Keratinocyte (primary cell): Measurements from ENCODE around the gene RILPL2. TPM values are rescaled to one million over a fixed set of nuclear protein-coding genes. Genes with fewer than 3 reads are reported as not detected.

Source experiments
- DNase-seq: peaks from one replicate; pipeline ENCODE4 v3.0.0-alpha.2; 2011; ENCODE audit warnings: low read depth, missing footprints, low spot score
- FAIRE-seq: peaks from 2 replicates; lab custom pipeline; 2011; peaks lifted over from hg19 to GRCh38; lab: Jason Lieb, UNC
- H2AFZ ChIP-seq: 2 replicates; pipeline ENCODE4 v1.6.0; 2012; ENCODE audit warnings: low read length, control low read depth, inconsistent platforms; ENCODE audit not compliant: control insufficient read depth
- H3K27ac ChIP-seq: 2 replicates; pipeline ENCODE4 v1.5.1; 2011; ENCODE audit warnings: low read length; ENCODE audit not compliant: control insufficient read depth, insufficient read depth
- H3K27me3 ChIP-seq: 3 replicates; pipeline ENCODE4 v1.6.0; 2011; ENCODE audit warnings: low read length; ENCODE audit not compliant: control insufficient read depth, insufficient read depth; ENCODE audit errors: extremely low read depth
- H3K36me3 ChIP-seq, 2 experiments: 2 replicates in 1 of 2; 3 replicates in 1 of 2; pipeline ENCODE4 v1.5.1; 2011; ENCODE audit warnings: low read length in 2 of 2, mild to moderate bottlenecking in 1 of 2; ENCODE audit not compliant: control insufficient read depth in 2 of 2, insufficient read depth in 2 of 2; ENCODE audit errors: extremely low read depth in 1 of 2
- H3K4me1 ChIP-seq: 3 replicates; pipeline ENCODE4 v1.5.1; 2011; ENCODE audit warnings: low read length; ENCODE audit not compliant: control insufficient read depth, insufficient read depth; ENCODE audit errors: extremely low read depth
- H3K4me2 ChIP-seq: 3 replicates; pipeline ENCODE4 v1.6.0; 2011; ENCODE audit warnings: low read depth, low read length; ENCODE audit not compliant: control insufficient read depth, insufficient read depth; ENCODE audit errors: extremely low read depth
- H3K4me3 ChIP-seq, 3 experiments: fragments of 200-600 bp in 1 of 3; sonication (generic) in 1 of 3; 2 replicates in 2 of 3; 3 replicates in 1 of 3; pipeline ENCODE4 v1.5.1; 2011 to 2016; ENCODE audit warnings: low read length in 3 of 3, mild to moderate bottlenecking in 3 of 3, control low read depth in 2 of 3, inconsistent platforms in 1 of 3, low read depth in 1 of 3, mixed read lengths in 1 of 3, mixed run types in 1 of 3, moderate library complexity in 1 of 3; ENCODE audit not compliant: control insufficient read depth in 2 of 3, insufficient read depth in 2 of 3; ENCODE audit errors: extremely low read depth in 1 of 3
- H3K79me2 ChIP-seq: 2 replicates; pipeline ENCODE4 v1.6.0; 2012; ENCODE audit warnings: low read length; ENCODE audit not compliant: control insufficient read depth, insufficient read depth
- H3K9ac ChIP-seq: 3 replicates; pipeline ENCODE4 v1.6.0; 2011; ENCODE audit warnings: low read length; ENCODE audit not compliant: control insufficient read depth, insufficient read depth; ENCODE audit errors: extremely low read depth
- H3K9me1 ChIP-seq: 3 replicates; pipeline ENCODE4 v1.6.0; 2011; ENCODE audit warnings: low read length; ENCODE audit not compliant: control insufficient read depth, insufficient read depth; ENCODE audit errors: extremely low read depth
- H3K9me3 ChIP-seq: 2 replicates; pipeline ENCODE4 v1.5.1; 2012; ENCODE audit warnings: low read depth, low read length; ENCODE audit not compliant: control insufficient read depth
- H4K20me1 ChIP-seq: 3 replicates; pipeline ENCODE4 v1.6.0; 2011; ENCODE audit warnings: low read length; ENCODE audit not compliant: control insufficient read depth, insufficient read depth; ENCODE audit errors: extremely low read depth
- CTCF ChIP-seq, 3 experiments: IDR thresholded peaks in 1 of 3; conservative IDR thresholded peaks in 1 of 3; optimal IDR thresholded peaks in 1 of 3; 2 replicates in 2 of 3; 3 replicates in 1 of 3; pipeline versions ENCODE3 to v1.5.1; 2011; ENCODE audit warnings: low read length in 3 of 3, mild to moderate bottlenecking in 3 of 3, moderate library complexity in 2 of 3, control low read depth in 1 of 3, inconsistent platforms in 1 of 3; ENCODE audit not compliant: insufficient read depth in 2 of 3; ENCODE audit errors: extremely low read depth in 1 of 3
- EZH2 ChIP-seq: IDR thresholded peaks from one replicate; pipeline ENCODE4 v1.6.1; 2012; ENCODE audit warnings: inconsistent platforms, mild to moderate bottlenecking, low read length, moderate library complexity
- dilution Hi-C: fragments of 300-500 bp; cut with MboI; formaldehyde crosslinking; loops from one replicate; pipeline ENCODE4 v1.7.0; 2020; ENCODE audit warnings: low sequenced_read_pairs; ENCODE audit not compliant: extremely low pct_ligation_motif_present
- polyA plus RNA-seq, 5 experiments: library from polyadenylated mRNA; depleted of rRNA in 3 of 5; stranded (reverse) in 3 of 5; stranded (forward) in 1 of 5; unstranded in 1 of 5; fragments of >200 nt; gene quantifications; 1 replicate in 1 of 5; 2 replicates in 3 of 5; 3 replicates in 1 of 5; pipeline versions ENCODE4 v1.2.1 to v1.2.3, GENCODE V29; 2011 to 2012; ENCODE audit warnings: missing spikeins in 2 of 5, low read depth in 1 of 5, low replicate concordance in 1 of 5

The RILPL2 gene
- polyA plus RNA-seq, 1 donor (not counting 4 experiments of a cell fraction or from before 2014, with no cell fraction given) = 3.6 TPM

DNA sequence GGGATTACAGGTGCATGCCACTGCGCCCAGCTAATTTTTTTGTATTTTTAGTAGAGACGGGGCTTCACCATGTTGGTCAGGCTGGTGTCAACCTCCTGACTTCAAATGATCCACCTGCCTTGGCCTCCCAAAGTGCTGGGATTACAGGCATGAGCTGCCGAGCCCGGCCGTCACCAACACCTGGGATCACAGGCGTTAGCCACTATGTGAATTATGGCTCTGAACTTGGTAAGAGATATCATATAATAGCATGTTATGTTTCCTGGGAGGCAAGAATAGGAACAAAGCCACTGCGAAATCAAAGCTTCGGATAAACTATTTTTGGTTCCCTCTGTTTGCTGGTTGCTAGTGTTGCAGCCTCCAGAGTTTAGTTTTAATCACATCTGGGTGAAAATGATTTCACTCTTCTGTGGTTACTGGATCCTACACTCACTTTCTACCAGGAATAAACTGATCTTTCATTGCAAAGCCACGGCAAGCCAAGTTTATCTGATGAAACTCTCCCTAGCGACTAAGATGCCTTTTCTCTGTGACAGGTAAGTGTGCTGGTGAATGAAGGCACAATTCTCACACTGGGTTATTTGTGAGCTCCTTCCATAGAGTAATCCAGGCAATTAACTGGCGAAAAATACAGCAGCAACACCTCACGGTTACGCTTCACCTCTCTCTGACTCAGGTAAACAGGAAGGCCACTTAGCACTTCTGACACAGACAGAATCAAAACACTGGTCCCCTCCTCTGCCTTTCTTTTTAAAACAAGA, 38.2 kb upstream of the RILPL2 start:
- Histone ChIP-seq H3K36me3 (peaks cover 25 to 30% of the 10 kb centered on the region in 2 experiments), H3K4me3 (no peak overlapping the region), H3K9me1 (no peaks in the 10 kb centered on the region), H3K79me2 (no peaks in the 10 kb centered on the region), H3K9ac (no peak overlapping the region), H3K9me3 (no peaks in the 10 kb centered on the region), H3K4me1 (no peaks in the 10 kb centered on the region), H3K4me2 (no peak overlapping the region), H3K27ac (no peak overlapping the region), H2AFZ (no peak overlapping the region), H3K27me3 (no peaks in the 10 kb centered on the region), H4K20me1 (no peaks in the 10 kb centered on the region)
- TF ChIP-seq EZH2 (no peak), CTCF (optimal IDR thresholded peaks at IDR 0.05 in 1 of 3, IDR thresholded peaks at IDR 0.05 in 1 of 3, conservative IDR thresholded peaks at IDR 0.05 in 1 of 3; ENCODE audit: extremely low read depth in 1 of 3, insufficient read depth in 2 of 3, low read length in 3 of 3) (no peak)
- no peak for FAIRE-seq
- no peak for DNase-seq
- dilution Hi-C loops = no loop called here

GRCh38 chr12:123472438-123472849, 36.0 kb upstream of the RILPL2 start:
- Histone ChIP-seq H3K27ac (no peak overlapping the region), H3K9ac (no peak overlapping the region), H3K27me3 (no peaks in the 10 kb centered on the region), H3K9me1 (no peaks in the 10 kb centered on the region), H3K36me3 (peaks cover 15 to 30% of the 10 kb centered on the region in 2 experiments), H4K20me1 (no peaks in the 10 kb centered on the region), H3K4me1 (no peaks in the 10 kb centered on the region), H3K4me2 (no peak overlapping the region), H3K9me3 (no peaks in the 10 kb centered on the region), H3K4me3 (no peak overlapping the region), H2AFZ (no peak overlapping the region), H3K79me2 (no peaks in the 10 kb centered on the region)
- no peak for FAIRE-seq
- DNase-seq = no peak
- dilution Hi-C loops = no loop called here
- TF ChIP-seq CTCF (optimal IDR thresholded peaks at IDR 0.05 in 1 of 3, IDR thresholded peaks at IDR 0.05 in 1 of 3, conservative IDR thresholded peaks at IDR 0.05 in 1 of 3; ENCODE audit: extremely low read depth in 1 of 3, insufficient read depth in 2 of 3, low read length in 3 of 3) = no peak
- no peak for TF ChIP-seq EZH2
